Stomach (tissue), 9 donors: Measurements from ENCODE around the gene TLK1. TPM values are rescaled to one million over a fixed set of nuclear protein-coding genes. Genes with fewer than 3 reads are reported as not detected.

Experiments used
- DNase-seq, 2 donors: peaks; one replicate each; pipeline versions ENCODE4 v3.0.0 to v3.0.0-alpha.2; 2013 to 2019
- H3K27ac ChIP-seq, 5 donors: fragments of 200-600 bp in 4 of 5; sonication (generic) in 4 of 5; one replicate each; pipeline ENCODE4 v1.5.1; 2013 to 2019; ENCODE audit warnings: mild to moderate bottlenecking in 1 of 5, moderate library complexity in 1 of 5
- H3K27me3 ChIP-seq, 3 donors: fragments of 200-600 bp; sonication (generic); one replicate each; pipeline ENCODE4 v1.5.1; 2017 to 2019; ENCODE audit warnings: mixed run types in 1 of 3
- H3K36me3 ChIP-seq, 4 donors: fragments of 200-600 bp; sonication (generic); 1 replicate in 3 of 4; 2 replicates in 1 of 4; pipeline ENCODE4 v1.5.1; 2016 to 2019
- H3K4me1 ChIP-seq, 4 donors: fragments of 200-600 bp; sonication (generic); one replicate each; pipeline ENCODE4 v1.5.1; 2016 to 2019
- H3K4me3 ChIP-seq, 4 donors: fragments of 200-600 bp; sonication (generic) in 3 of 4; one replicate each; pipeline ENCODE4 v1.5.1; 2016 to 2019; ENCODE audit warnings: mild to moderate bottlenecking in 1 of 4
- H3K9me3 ChIP-seq, 4 donors: fragments of 200-600 bp; sonication (generic); one replicate each; pipeline ENCODE4 v1.5.1; 2016 to 2019
- EP300 ChIP-seq: sonication (generic); formaldehyde crosslinking; IDR thresholded peaks from one replicate; pipeline ENCODE4 v1.6.1; 2017; ENCODE audit warnings: antibody characterized with exemption
- POLR2A ChIP-seq, 4 donors: fragments of 450-650 bp; IDR thresholded peaks; one replicate each; pipeline ENCODE4 v1.6.1; 2016; ENCODE audit warnings: antibody characterized with exemption in 4 of 4, control low read depth in 2 of 4, mild to moderate bottlenecking in 1 of 4, moderate library complexity in 1 of 4
- POLR2AphosphoS5 ChIP-seq, 3 donors: sonication (generic); formaldehyde crosslinking; IDR thresholded peaks; one replicate each; pipeline ENCODE4 v1.6.1; 2016; ENCODE audit warnings: antibody characterized with exemption in 3 of 3
- WGBS, 5 donors: extraction: QIAGEN DNeasy Blood & Tissue Kit in 3 of 5; methylation state at CpG; one replicate each; pipeline versions ENCODE4 v1.1.5 to v1.1.7; 2013 to 2018; 5-methylcytosine and 5-hydroxymethylcytosine counted together
- intact Hi-C: fragments of 100-400 bp; cut with DNase I; formaldehyde crosslinking; loops from one replicate; pipeline ENCODE4 v1.15.1; 2023; ENCODE audit warnings: low total_unique reads
- polyA plus RNA-seq, 3 donors: library from polyadenylated mRNA; stranded (reverse); fragments of 200-250 nt; gene quantifications; one replicate each; pipeline ENCODE4 v1.2.3, GENCODE V29; 2013
- total RNA-seq, 5 donors: library from RNA; depleted of rRNA; stranded (reverse); fragments of >200 nt; gene quantifications; one replicate each; pipeline versions ENCODE4 v1.1.0 to v1.2.3, GENCODE V29; 2014 to 2016
- TF ChIP-seq, protein P1 (sequence below), 7 experiments: fragments of 450-650 bp in 4 of 7; fragments of 200-600 bp in 3 of 7; sonication (generic) in 3 of 7; IDR thresholded peaks; one replicate each; pipeline ENCODE4 v1.5.1; 2016 to 2019; ENCODE audit warnings: antibody characterized with exemption in 7 of 7, control low read depth in 2 of 7, mild to moderate bottlenecking in 1 of 7
- donor health status: healthy with polysubstance abuse.
- donor health status: Bipolar disorder and iron deficiency.
- donor health status: healthy.

Gene TLK1
- total and polyA plus RNA-seq, 8 donors: 10.1 to 135 (median 14.4) TPM

- intact Hi-C loops: no loop called here
- Histone ChIP-seq H3K4me1 (no peaks in the 10 kb centered on the region), H3K27me3 (no peaks in the 10 kb centered on the region), H3K36me3 (peaks cover 6 to 76% (median 71%) of the 10 kb centered on the region in 4 donors), H3K4me3 (no peak overlapping the region), H3K9me3 (no peaks in the 10 kb centered on the region), H3K27ac (no peak overlapping the region)
- TF ChIP-seq, protein P1, sequence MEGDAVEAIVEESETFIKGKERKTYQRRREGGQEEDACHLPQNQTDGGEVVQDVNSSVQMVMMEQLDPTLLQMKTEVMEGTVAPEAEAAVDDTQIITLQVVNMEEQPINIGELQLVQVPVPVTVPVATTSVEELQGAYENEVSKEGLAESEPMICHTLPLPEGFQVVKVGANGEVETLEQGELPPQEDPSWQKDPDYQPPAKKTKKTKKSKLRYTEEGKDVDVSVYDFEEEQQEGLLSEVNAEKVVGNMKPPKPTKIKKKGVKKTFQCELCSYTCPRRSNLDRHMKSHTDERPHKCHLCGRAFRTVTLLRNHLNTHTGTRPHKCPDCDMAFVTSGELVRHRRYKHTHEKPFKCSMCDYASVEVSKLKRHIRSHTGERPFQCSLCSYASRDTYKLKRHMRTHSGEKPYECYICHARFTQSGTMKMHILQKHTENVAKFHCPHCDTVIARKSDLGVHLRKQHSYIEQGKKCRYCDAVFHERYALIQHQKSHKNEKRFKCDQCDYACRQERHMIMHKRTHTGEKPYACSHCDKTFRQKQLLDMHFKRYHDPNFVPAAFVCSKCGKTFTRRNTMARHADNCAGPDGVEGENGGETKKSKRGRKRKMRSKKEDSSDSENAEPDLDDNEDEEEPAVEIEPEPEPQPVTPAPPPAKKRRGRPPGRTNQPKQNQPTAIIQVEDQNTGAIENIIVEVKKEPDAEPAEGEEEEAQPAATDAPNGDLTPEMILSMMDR (IDR thresholded peaks at IDR 0.05): no peak
- TF ChIP-seq EP300 (no peak), POLR2A (IDR thresholded peaks at IDR 0.05) (no peak), POLR2AphosphoS5 (IDR thresholded peaks at IDR 0.05) (no peak)
- DNase-seq: no peak
- 87 to 100% (median 89%) methylated on average over 1 of the region's 1 CpG for WGBS, 5 donors
Observed at GRCh38 chr2:171042253-171042969, 118.3 kb downstream of the TLK1 start.

- TF ChIP-seq POLR2A (IDR thresholded peaks at IDR 0.05) (no peak), EP300 (no peak), POLR2AphosphoS5 (IDR thresholded peaks at IDR 0.05) (no peak)
- TF ChIP-seq, protein P1 (IDR thresholded peaks at IDR 0.05): no peak
- DNase-seq: no peak
- Histone ChIP-seq H3K4me3 (no peak overlapping the region), H3K36me3 (peaks cover 16 to 69% (median 64%) of the 10 kb centered on the region in 4 donors), H3K27ac (no peak overlapping the region), H3K27me3 (no peaks in the 10 kb centered on the region), H3K4me1 (no peaks in the 10 kb centered on the region), H3K9me3 (no peaks in the 10 kb centered on the region)
- WGBS, 5 donors: 90 to 98% (median 97%) methylated on average over 2 of the region's 2 CpGs
- intact Hi-C loops: no loop called here
Observed at GRCh38 chr2:171036532-171036931, 124.2 kb downstream of the TLK1 start.

DNA sequence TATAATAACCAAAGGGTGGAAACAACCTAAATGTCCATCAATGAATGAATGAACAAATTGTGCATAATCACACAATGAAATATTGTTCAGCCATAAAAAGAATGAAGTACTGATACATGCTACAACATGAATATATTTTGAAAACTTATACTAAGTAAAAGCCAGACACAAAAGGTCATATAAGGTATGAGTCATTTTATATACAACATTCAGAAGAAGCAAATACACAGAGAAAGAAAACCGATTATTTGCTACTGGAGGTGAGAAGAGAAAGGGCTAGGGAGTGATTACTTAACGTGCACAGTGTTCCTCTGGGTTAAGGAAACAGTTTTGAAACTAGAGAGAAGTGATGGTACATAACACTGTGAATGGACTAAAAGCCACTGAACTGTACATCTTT is 126.4 kb downstream of the TLK1 start:
- Histone ChIP-seq H3K27ac (no peak overlapping the region), H3K27me3 (no peaks in the 10 kb centered on the region), H3K36me3 (peaks cover 16 to 71% (median 64%) of the 10 kb centered on the region in 4 donors), H3K4me1 (no peaks in the 10 kb centered on the region), H3K4me3 (no peak overlapping the region), H3K9me3 (no peaks in the 10 kb centered on the region)
- no peak for TF ChIP-seq EP300
- TF ChIP-seq POLR2A (IDR thresholded peaks at IDR 0.05): no peak
- TF ChIP-seq, protein P1 (IDR thresholded peaks at IDR 0.05): no peak
- TF ChIP-seq POLR2AphosphoS5 (IDR thresholded peaks at IDR 0.05): no peak
- intact Hi-C loops: no loop called here
- no peak for DNase-seq
- 21 to 28% (median 23%) methylated on average over 2 of the region's 2 CpGs for WGBS, 5 donors

DNA sequence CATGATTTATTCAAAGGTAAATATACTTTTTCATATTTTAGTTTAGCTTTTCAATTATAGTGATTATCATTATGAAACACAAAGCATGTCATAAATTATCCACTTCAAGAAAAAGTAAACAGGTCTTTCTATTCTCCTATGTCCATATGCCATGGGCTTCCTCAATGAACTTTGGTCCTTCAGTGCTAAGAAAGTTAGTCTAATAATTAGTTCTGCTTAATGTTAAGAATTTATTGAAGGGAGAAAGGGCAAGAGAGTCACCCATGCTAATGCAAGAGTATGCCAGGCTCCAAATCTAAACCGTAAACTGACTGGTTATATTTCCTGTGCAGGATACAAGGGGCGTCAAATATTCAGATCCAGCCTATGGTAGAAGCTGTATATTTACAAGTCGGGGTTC is 135.5 kb downstream of the TLK1 start:
- Histone ChIP-seq H3K9me3 (no peaks in the 10 kb centered on the region), H3K27ac (no peak overlapping the region), H3K4me1 (peaks cover 0 to 12% (median 8%) of the 10 kb centered on the region in 4 donors), H3K27me3 (no peaks in the 10 kb centered on the region), H3K36me3 (peaks cover 0 to 40% (median 31%) of the 10 kb centered on the region in 4 donors), H3K4me3 (no peak overlapping the region)
- TF ChIP-seq, protein P1 (IDR thresholded peaks at IDR 0.05): no peak
- no peak for TF ChIP-seq POLR2A (IDR thresholded peaks at IDR 0.05)
- TF ChIP-seq EP300: no peak
- TF ChIP-seq POLR2AphosphoS5 (IDR thresholded peaks at IDR 0.05): no peak
- peak in 1 of 2 donors; percentile 16 for DNase-seq
- WGBS, 5 donors: 39 to 59% (median 44%) methylated on average over 3 of the region's 3 CpGs
- intact Hi-C loops: no loop called here
